AG09319 (cell line): Measurements from ENCODE around the gene PPP2R2B.
"Not testable (repeated sequence)": the region's sequence is repeated elsewhere in the genome, so short reads cannot be mapped to it uniquely, and the experiment has no call there.

Experiments
- DNase-seq: peaks from one replicate; pipeline ENCODE4 v3.0.0-alpha.2; 2010; ENCODE audit warnings: low read depth; ENCODE audit errors: extremely low read depth
- TF ChIP-seq, protein P1 (sequence below): IDR thresholded peaks from 2 replicates; pipeline ENCODE4 v1.5.1; 2011; ENCODE audit warnings: low read depth, mild to moderate bottlenecking, inconsistent platforms, low read length, moderate library complexity

Gene PPP2R2B

DNA sequence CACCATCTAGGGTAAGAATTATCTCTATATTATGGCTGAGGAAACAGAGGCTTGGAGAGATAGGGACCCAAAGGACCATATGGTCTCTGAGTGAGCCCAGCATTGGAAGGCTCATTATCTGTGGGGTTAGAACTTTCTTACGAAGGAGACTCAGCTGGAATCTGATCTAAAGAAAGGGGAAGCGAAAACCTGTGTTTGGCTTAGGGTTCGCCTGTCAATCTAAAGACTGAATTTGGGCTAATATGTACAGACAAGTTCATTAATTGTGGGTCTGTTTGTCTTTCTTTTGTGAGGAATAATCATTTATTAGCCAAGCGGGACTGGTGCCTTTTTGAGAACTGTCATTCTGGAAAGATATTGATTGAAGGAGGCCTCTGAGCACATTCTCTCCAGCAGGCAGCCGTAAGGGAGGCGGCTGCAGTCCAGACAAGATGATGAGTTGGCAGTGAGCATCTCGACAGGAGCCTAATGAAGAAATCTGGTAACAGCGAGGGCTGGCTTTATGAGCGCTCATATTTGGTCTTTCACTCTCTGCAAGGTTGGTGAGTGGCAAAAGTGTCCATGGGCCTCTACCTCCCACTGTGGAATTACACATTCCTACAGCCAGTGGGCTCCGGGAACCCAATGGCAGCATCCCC is 258.4 kb downstream of the PPP2R2B start:
- TF ChIP-seq, protein P1, sequence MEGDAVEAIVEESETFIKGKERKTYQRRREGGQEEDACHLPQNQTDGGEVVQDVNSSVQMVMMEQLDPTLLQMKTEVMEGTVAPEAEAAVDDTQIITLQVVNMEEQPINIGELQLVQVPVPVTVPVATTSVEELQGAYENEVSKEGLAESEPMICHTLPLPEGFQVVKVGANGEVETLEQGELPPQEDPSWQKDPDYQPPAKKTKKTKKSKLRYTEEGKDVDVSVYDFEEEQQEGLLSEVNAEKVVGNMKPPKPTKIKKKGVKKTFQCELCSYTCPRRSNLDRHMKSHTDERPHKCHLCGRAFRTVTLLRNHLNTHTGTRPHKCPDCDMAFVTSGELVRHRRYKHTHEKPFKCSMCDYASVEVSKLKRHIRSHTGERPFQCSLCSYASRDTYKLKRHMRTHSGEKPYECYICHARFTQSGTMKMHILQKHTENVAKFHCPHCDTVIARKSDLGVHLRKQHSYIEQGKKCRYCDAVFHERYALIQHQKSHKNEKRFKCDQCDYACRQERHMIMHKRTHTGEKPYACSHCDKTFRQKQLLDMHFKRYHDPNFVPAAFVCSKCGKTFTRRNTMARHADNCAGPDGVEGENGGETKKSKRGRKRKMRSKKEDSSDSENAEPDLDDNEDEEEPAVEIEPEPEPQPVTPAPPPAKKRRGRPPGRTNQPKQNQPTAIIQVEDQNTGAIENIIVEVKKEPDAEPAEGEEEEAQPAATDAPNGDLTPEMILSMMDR: no peak
- DNase-seq: no peak

DNA sequence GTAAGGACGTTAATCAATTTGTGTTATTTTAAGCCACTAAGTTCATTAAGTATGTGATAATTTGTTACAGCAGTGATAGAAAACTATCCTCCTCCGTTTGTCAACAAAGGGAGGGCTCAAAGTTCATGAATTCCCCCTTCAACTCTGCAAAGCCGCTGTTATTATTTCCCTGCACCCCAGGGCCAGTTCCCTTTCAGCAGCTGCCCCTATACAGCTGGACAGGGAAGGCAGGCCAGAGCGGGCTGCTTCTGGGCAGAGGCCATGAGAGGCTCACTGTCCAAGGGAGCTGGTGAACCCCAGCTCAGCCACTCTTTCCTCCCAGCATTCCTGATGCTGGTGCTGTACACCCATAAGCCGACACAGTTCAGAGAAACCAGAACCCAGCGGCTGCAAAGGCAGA is 260.1 kb downstream of the PPP2R2B start:
- DNase-seq: no peak

DNA sequence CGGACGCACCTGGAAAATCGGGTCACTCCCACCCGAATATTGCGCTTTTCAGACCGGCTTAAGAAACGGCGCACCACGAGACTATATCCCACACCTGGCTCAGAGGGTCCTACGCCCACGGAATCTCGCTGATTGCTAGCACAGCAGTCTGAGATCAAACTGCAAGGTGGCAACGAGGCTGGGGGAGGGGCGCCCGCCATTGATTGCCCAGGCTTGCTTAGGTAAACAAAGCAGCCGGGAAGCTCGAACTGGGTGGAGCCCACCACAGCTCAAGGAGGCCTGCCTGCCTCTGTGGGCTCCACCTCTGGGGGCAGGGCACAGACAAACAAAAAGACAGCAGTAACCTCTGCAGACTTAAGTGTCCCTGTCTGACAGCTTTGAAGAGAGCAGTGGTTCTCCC is 268.8 kb downstream of the PPP2R2B start:
- not testable (repeated sequence) for DNase-seq

More for the DNA sequence above, 260.1 kb downstream of the PPP2R2B start:
- TF ChIP-seq, protein P1: no peak

DNA sequence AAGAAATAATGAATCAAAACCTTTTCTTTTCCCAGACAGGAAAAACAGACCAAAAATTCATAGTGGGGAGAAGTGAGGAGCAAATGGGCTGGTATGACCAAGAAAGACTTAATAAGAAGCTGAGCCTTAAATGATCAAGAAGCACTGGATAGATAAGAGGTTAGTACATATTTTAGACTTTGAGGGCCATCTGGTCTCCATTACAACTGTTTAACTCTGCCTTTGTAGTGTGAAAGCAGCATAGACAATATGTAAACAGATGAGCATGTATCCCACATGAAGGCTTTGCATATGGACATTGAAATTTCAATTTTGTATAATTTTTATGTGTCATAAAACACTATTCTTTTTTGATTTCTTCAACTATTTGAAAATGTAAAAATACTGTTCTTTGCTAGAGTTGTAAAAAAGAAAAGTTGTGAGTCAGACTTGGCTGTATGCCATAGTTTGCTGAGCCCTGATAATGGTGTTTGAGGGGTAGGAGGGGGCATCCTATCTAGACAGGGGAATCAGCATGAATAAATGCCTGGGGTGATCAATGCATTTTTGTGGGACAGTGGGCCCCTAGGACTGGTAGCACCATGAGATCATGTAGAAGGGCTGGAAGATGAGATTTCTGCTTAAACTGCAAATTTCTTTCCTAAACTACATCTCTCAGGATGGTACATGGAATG is 270.8 kb downstream of the PPP2R2B start:
- DNase-seq: no peak
- TF ChIP-seq, protein P1: no peak

DNA sequence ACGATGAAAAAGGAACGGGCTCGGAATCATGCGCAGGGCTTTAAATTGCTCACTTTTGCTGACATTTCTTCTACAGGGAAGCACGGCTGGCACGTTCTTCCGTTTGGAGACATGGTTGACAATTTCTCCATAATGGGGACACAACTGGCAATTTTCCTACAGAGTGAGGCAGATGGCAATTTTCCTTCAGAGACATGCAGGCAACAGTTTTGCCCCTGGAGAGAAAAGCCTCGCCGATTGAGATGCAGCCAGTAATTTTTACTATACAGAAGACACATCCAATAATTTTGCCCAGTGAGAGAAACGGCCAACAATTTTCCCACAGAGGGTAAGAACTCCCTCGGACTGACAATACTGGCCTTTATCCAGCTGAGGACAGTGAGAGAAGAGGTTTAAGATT is 271.7 kb downstream of the PPP2R2B start:
- no peak for DNase-seq
- TF ChIP-seq, protein P1: no peak

DNA sequence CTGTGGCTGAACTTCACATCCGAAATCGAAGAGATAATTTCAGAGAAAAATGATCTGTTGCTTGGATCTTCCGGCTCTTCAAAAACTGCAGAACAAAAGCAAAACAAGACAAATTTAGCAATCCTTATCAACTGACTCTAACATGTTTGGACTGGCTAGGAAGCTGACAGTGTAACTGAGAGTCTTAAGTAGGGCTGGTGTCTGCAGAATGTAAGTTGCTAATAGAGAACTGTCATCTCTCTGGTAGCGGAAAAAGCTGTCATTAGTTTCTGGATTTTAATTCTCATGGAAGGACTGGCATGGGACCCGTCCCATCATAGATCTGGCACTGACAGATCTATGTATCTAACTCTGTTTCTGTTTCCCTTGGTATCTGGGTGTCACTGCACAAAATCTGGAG is 278.2 kb downstream of the PPP2R2B start:
- no peak for DNase-seq
- TF ChIP-seq, protein P1: no peak

DNA sequence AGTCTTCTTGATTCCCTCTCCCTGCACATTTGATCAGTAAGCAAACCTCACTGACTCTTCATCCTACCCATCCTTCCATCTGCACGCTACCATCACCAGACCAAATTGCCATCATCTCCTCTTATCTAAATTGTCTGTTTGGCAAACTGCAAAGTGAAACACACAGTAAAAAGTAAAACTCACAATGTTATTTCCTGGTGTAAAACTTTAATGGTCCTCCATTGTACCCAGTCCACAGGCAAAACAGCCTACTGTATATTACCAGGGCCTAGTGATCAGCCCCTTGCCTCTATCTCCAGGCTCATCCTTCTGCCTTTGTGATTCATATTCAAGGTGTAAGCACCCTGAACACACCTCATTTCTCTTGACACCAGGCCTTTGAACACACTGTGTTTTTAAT is 279.3 kb downstream of the PPP2R2B start:
- TF ChIP-seq, protein P1: no peak
- no peak for DNase-seq

DNA sequence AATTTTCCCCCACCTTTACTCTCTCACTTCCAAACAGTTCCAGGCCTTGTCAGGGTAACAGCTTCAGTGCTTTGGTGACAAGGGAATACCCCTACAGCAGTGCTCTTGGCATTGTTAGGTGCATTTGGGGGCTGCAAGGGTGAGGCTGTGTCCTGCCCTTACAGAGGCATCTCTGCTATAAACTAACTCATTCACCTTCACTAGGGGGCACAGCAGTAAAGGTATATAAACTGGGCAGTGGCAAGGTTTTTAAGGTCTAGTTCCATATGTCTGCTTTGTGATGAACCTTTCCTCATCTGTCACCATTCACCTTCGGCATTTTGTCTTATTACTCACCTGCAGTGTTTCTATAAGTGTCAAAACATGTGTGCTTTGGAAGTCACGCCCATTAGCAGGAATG is 283.5 kb downstream of the PPP2R2B start:
- TF ChIP-seq, protein P1: no peak
- DNase-seq: no peak
